CD14-positive monocyte (primary cell): ENCODE data around the gene CYLD. TPM values are rescaled to one million over a fixed set of nuclear protein-coding genes. Genes with fewer than 3 reads are reported as not detected.

Source experiments
- DNase-seq, 3 donors: peaks; one replicate each; pipeline ENCODE4 v3.0.0-alpha.2; 2011 to 2022
- H2AFZ ChIP-seq: 2 replicates; pipeline ENCODE4 v1.6.0; 2012; ENCODE audit warnings: mild to moderate bottlenecking, low read depth, low read length, inconsistent platforms; ENCODE audit not compliant: insufficient read depth, poor library complexity, severe bottlenecking
- H3K27ac ChIP-seq, 2 donors: 1 replicate in 1 of 2; 2 replicates in 1 of 2; pipeline ENCODE4 v1.5.1; 2012 to 2013; ENCODE audit warnings: low read length in 2 of 2, control low read depth in 1 of 2, inconsistent platforms in 1 of 2, low read depth in 1 of 2, mild to moderate bottlenecking in 1 of 2
- H3K27me3 ChIP-seq, 2 donors: one replicate each; pipeline versions ENCODE4 v1.6.0 to v1.6.1; 2011 to 2013; ENCODE audit warnings: low read length in 2 of 2; ENCODE audit not compliant: control insufficient read depth in 2 of 2, insufficient read depth in 2 of 2
- H3K36me3 ChIP-seq, 2 donors: replicated peaks in 1 of 2; 1 replicate in 1 of 2; 2 replicates in 1 of 2; pipeline versions ENCODE4 v1.5.1 to v1.6.1; 2012 to 2013; ENCODE audit warnings: low read length in 2 of 2, control low read depth in 1 of 2, inconsistent platforms in 1 of 2, mild to moderate bottlenecking in 1 of 2; ENCODE audit not compliant: insufficient read depth in 2 of 2, control insufficient read depth in 1 of 2
- H3K4me1 ChIP-seq, 2 donors: 1 replicate in 1 of 2; 2 replicates in 1 of 2; pipeline versions ENCODE4 v1.5.1 to v1.6.1; 2012 to 2013; ENCODE audit warnings: low read length in 2 of 2, control low read depth in 1 of 2, inconsistent platforms in 1 of 2, mild to moderate bottlenecking in 1 of 2, moderate library complexity in 1 of 2; ENCODE audit not compliant: insufficient read depth in 2 of 2, control insufficient read depth in 1 of 2
- H3K4me2 ChIP-seq: replicated peaks from 2 replicates; pipeline ENCODE3; 2012; ENCODE audit warnings: low read length, moderate library complexity, mild to moderate bottlenecking; ENCODE audit not compliant: poor library complexity, severe bottlenecking; ENCODE audit errors: extremely low read depth
- H3K4me3 ChIP-seq, 3 experiments: fragments of 200-600 bp in 1 of 3; sonication (generic) in 1 of 3; replicated peaks in 1 of 3; 1 replicate in 2 of 3; 2 replicates in 1 of 3; pipeline ENCODE4 v1.5.1; 2011 to 2013; ENCODE audit warnings: low read length in 3 of 3, mild to moderate bottlenecking in 3 of 3, control low read depth in 2 of 3, low read depth in 2 of 3, inconsistent platforms in 1 of 3, moderate library complexity in 1 of 3
- H3K79me2 ChIP-seq: 2 replicates; pipeline ENCODE4 v1.6.0; 2012; ENCODE audit warnings: mild to moderate bottlenecking, control low read depth, inconsistent platforms, low read length, moderate library complexity; ENCODE audit not compliant: insufficient read depth
- H3K9ac ChIP-seq: 2 replicates; pipeline ENCODE4 v1.6.0; 2017; ENCODE audit warnings: low read length, mild to moderate bottlenecking; ENCODE audit not compliant: insufficient read depth, poor library complexity, severe bottlenecking
- H3K9me3 ChIP-seq, 2 donors: replicated peaks in 1 of 2; 1 replicate in 1 of 2; 2 replicates in 1 of 2; pipeline versions ENCODE4 v1.5.1 to v1.6.1; 2012 to 2013; ENCODE audit warnings: low read length in 2 of 2, control low read depth in 1 of 2; ENCODE audit not compliant: control insufficient read depth in 1 of 2, insufficient read depth in 1 of 2
- H4K20me1 ChIP-seq: 2 replicates; pipeline ENCODE4 v1.6.0; 2012; ENCODE audit warnings: mild to moderate bottlenecking, low read length, control low read depth, moderate library complexity; ENCODE audit not compliant: insufficient read depth
- H3K27ac Mint-ChIP-seq, 7 donors: one replicate each; pipeline ENCODE4 v1.8.0; 2020; ENCODE audit warnings: mild to moderate bottlenecking in 7 of 7, mixed read lengths in 7 of 7, moderate library complexity in 6 of 7, inconsistent platforms in 2 of 7
- H3K27me3 Mint-ChIP-seq, 3 donors: one replicate each; pipeline ENCODE4 v1.8.0; 2021 to 2022; ENCODE audit warnings: low read depth in 3 of 3, mild to moderate bottlenecking in 3 of 3, mixed read lengths in 3 of 3, moderate library complexity in 3 of 3, inconsistent platforms in 1 of 3
- H3K36me3 Mint-ChIP-seq, 2 donors: one replicate each; pipeline ENCODE4 v1.8.0; 2020; ENCODE audit warnings: mixed read lengths in 2 of 2, inconsistent platforms in 1 of 2, mild to moderate bottlenecking in 1 of 2
- H3K4me1 Mint-ChIP-seq: one replicate; pipeline ENCODE4 v1.8.0; 2020; ENCODE audit warnings: mild to moderate bottlenecking, mixed read lengths
- H3K4me3 Mint-ChIP-seq, 2 donors: one replicate each; pipeline ENCODE4 v1.8.0; 2020; ENCODE audit warnings: mild to moderate bottlenecking in 2 of 2, mixed read lengths in 2 of 2, moderate library complexity in 1 of 2
- H3K9me3 Mint-ChIP-seq, 7 donors: one replicate each; pipeline ENCODE4 v1.8.0; 2020 to 2022; ENCODE audit warnings: mixed read lengths in 7 of 7, mild to moderate bottlenecking in 6 of 7, moderate library complexity in 6 of 7, inconsistent platforms in 2 of 7
- WGBS: methylation state at CpG from one replicate; pipeline ENCODE4 v1.1.5; 2013; ENCODE audit warnings: missing lambda C conversion rate; ENCODE audit not compliant: insufficient coverage; 5-methylcytosine and 5-hydroxymethylcytosine counted together
- intact Hi-C, 2 donors: fragments of 100-400 bp; cut with micrococcal nuclease; formaldehyde crosslinking; loops; one replicate each; pipeline versions ENCODE4 v1.15.0 to v1.15.1; 2023
- polyA plus RNA-seq, 3 donors: library from polyadenylated mRNA; depleted of rRNA in 1 of 3; unstranded in 2 of 3; stranded (reverse) in 1 of 3; fragments of 300-500 nt in 2 of 3; fragments of >200 nt in 1 of 3; fragmentation: Illumina TruSeq in 2 of 3; gene quantifications; 1 replicate in 2 of 3; 2 replicates in 1 of 3; pipeline ENCODE4 v1.2.3, GENCODE V29; 2012 to 2021
- TF ChIP-seq, protein P1 (sequence below): fragments of 200-600 bp; IDR thresholded peaks from one replicate; pipeline ENCODE4 v1.8.0; 2022; ENCODE audit warnings: antibody characterized with exemption, mild to moderate bottlenecking

Gene CYLD
- polyA plus RNA-seq, 3 donors, result 32.1 to 57.9 (median 35.9) TPM

DNA sequence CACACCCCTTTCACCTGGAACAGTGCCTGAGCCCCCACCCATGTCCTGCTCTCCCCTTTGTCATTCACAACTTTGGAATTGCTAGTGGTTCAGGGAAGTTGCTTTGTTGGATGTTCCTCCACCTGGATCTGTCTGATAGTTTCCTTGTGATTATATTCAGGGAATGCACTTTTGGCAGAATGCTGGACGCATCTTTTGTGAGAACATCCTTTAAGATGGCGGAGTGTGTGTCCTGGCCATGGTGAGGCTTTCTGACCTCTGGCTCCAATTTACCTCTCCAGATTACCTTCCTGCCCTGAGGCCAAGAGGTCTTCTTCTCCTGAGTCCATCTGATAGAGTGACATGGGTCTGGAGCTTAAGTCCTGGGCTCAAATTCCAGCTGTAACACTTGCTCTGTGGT is 104.6 kb downstream of the CYLD start:
- no peak overlapping the region for H2AFZ ChIP-seq
- Mint-ChIP-seq H3K36me3 (no peaks in the 10 kb centered on the region), H3K27me3 (peaks cover 14 to 30% (median 23%) of the 10 kb centered on the region in 3 donors), H3K9me3 (peaks cover 0 to 5% (median 0%) of the 10 kb centered on the region in 7 donors), H3K4me1 (peaks cover 9% of the 10 kb centered on the region), H3K4me3 (no peak overlapping the region), H3K27ac (no peak overlapping the region)
- intact Hi-C loops, result no loop called here
- peaks cover 0 to 3% of the 10 kb centered on the region in 2 donors for H3K9me3 ChIP-seq
- peaks cover 0 to 13% of the 10 kb centered on the region in 2 donors for H3K27me3 ChIP-seq
- H3K4me1 ChIP-seq, result no peaks in the 10 kb centered on the region
- H3K27ac ChIP-seq, result no peak overlapping the region
- no peaks in the 10 kb centered on the region for H3K79me2 ChIP-seq
- H3K4me2 ChIP-seq, result no peak overlapping the region
- H3K4me3 ChIP-seq, result no peak overlapping the region
- 100% methylated on average over 2 of the region's 2 CpGs for WGBS
- DNase-seq, result no peak
- H3K36me3 ChIP-seq, result no peaks in the 10 kb centered on the region
- no peaks in the 10 kb centered on the region for H4K20me1 ChIP-seq
- TF ChIP-seq, protein P1, sequence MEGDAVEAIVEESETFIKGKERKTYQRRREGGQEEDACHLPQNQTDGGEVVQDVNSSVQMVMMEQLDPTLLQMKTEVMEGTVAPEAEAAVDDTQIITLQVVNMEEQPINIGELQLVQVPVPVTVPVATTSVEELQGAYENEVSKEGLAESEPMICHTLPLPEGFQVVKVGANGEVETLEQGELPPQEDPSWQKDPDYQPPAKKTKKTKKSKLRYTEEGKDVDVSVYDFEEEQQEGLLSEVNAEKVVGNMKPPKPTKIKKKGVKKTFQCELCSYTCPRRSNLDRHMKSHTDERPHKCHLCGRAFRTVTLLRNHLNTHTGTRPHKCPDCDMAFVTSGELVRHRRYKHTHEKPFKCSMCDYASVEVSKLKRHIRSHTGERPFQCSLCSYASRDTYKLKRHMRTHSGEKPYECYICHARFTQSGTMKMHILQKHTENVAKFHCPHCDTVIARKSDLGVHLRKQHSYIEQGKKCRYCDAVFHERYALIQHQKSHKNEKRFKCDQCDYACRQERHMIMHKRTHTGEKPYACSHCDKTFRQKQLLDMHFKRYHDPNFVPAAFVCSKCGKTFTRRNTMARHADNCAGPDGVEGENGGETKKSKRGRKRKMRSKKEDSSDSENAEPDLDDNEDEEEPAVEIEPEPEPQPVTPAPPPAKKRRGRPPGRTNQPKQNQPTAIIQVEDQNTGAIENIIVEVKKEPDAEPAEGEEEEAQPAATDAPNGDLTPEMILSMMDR, result no peak
- H3K9ac ChIP-seq, result no peak overlapping the region

DNA sequence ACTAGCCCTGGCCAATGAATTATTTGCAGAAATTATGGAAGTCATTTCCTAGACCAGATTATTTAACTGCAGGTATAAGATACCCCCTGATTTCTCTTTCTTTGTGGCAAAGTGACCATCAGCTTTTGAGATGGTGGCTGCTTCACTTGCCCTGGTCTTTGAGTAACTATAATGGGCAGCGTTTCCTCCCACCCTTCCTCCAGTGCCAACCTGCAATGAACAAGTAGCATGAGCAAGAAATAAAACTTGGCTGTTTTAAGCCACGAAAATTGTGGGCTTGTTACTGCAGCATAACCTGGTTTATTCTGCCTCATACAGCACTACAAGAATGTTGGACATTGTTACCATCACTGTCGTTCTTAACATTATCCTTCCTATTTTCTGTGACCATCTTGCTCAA is 105.3 kb downstream of the CYLD start:
- H4K20me1 ChIP-seq, result no peaks in the 10 kb centered on the region
- H3K27ac ChIP-seq, result no peak overlapping the region
- peaks cover 0 to 7% of the 10 kb centered on the region in 2 donors for H3K27me3 ChIP-seq
- no peaks in the 10 kb centered on the region for H3K36me3 ChIP-seq
- Mint-ChIP-seq H3K4me1 (peaks cover 6% of the 10 kb centered on the region), H3K4me3 (no peak overlapping the region), H3K9me3 (peaks cover 0 to 2% (median 0%) of the 10 kb centered on the region in 7 donors), H3K27ac (no peak overlapping the region), H3K27me3 (peaks cover 7 to 24% (median 17%) of the 10 kb centered on the region in 3 donors), H3K36me3 (no peaks in the 10 kb centered on the region)
- intact Hi-C loops, result no loop called here
- 74% methylated on average over 2 of the region's 3 CpGs for WGBS
- H3K9ac ChIP-seq, result no peak overlapping the region
- H3K4me3 ChIP-seq, result no peak overlapping the region
- H3K4me1 ChIP-seq, result no peaks in the 10 kb centered on the region
- no peak overlapping the region for H3K4me2 ChIP-seq
- H2AFZ ChIP-seq, result no peak overlapping the region
- TF ChIP-seq, protein P1, result no peak
- no peaks in the 10 kb centered on the region for H3K79me2 ChIP-seq
- H3K9me3 ChIP-seq, result no peaks in the 10 kb centered on the region
- no peak for DNase-seq
